Bronchial epithelial cell (primary cell): ENCODE data around the gene DRD2. TPM values are rescaled to one million over a fixed set of nuclear protein-coding genes. Genes with fewer than 3 reads are reported as not detected.

ENCODE experiments used
- DNase-seq: peaks from one replicate; pipeline ENCODE4 v3.0.0-alpha.2; 2010; ENCODE audit warnings: low read depth
- FAIRE-seq: peaks from 2 replicates; lab custom pipeline; 2011; peaks lifted over from hg19 to GRCh38; lab: Jason Lieb, UNC
- H3K27me3 ChIP-seq: 2 replicates; pipeline ENCODE4 v1.5.1; 2011; ENCODE audit warnings: low read length; ENCODE audit not compliant: control insufficient read depth, insufficient read depth
- H3K36me3 ChIP-seq: 2 replicates; pipeline ENCODE4 v1.5.1; 2011; ENCODE audit warnings: low read length; ENCODE audit not compliant: control insufficient read depth, insufficient read depth
- H3K4me3 ChIP-seq: 2 replicates; pipeline ENCODE4 v1.5.1; 2011; ENCODE audit warnings: mild to moderate bottlenecking, low read depth, low read length, control low read depth
- CTCF ChIP-seq: IDR thresholded peaks from 2 replicates; pipeline ENCODE4 v1.5.1; 2011; ENCODE audit warnings: mild to moderate bottlenecking, moderate library complexity, low read length, control low read depth, inconsistent platforms; ENCODE audit not compliant: insufficient read depth, severe bottlenecking
- total RNA-seq: library from RNA; depleted of rRNA; stranded (reverse); fragments of >200 nt; gene quantifications from 2 replicates; pipeline ENCODE4 v1.2.1, GENCODE V29; 2014

Gene DRD2
- total RNA-seq, 1 donor from 2014 or later = not detected

DNA sequence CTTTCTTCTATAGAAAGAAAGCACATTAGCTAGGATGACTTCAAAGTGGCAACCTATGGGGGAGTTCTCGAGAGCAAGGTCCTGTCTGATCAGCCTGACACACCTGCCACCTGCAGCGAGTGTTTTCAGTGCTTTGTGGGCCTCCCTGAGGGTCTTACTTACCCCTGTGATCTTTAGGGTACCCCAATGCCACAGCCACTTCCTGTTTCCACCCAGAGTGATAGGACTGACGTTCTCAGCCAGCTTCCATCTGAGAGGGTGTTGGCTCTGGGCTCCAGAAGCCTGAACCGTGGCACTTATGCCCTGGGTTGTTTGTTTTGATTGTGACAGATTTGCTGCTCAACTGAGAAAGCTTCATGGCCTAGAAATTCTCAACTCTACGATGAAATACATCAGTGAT, 109.3 kb downstream of the DRD2 start:
- Histone ChIP-seq H3K27me3 (no peaks in the 10 kb centered on the region), H3K36me3 (peaks cover 10% of the 10 kb centered on the region), H3K4me3 (no peak overlapping the region)
- DNase-seq (no peak), FAIRE-seq (no peak)
- no peak for TF ChIP-seq CTCF

DNA sequence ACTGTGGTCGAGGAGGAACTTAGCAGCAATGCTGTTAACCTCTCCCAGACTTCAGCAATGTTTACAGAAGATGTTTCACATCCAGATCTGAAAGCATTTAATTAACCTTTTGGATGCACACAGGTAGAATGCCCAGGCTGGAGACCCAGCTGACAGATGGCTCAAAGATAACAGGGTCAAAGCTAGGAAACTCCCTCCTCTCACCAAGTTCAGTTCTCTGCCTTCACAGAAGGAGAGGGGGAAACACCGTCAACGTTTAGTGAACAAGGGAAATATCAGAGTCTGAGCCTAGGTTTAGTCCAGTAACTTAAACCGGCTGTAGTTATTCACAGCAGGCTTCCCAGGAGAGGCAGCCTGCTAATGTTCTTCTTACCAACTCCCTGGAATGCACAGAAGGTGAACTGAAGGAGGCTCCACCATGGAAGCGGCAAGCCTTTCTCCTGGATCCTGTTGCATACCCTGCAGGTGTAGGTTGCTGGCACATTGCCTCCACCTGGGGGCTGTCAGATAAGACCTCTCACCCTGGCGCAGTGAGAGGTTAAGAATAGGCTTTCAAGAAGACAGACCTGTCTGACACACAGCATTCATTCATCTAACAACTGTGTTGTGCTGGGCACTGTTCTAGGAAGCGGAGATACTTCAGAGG, 111.1 kb downstream of the DRD2 start:
- H3K4me3 ChIP-seq = no peak overlapping the region
- peak; percentile 28 for FAIRE-seq
- no peak for TF ChIP-seq CTCF
- H3K27me3 ChIP-seq = no peaks in the 10 kb centered on the region
- peaks cover 14% of the 10 kb centered on the region for H3K36me3 ChIP-seq
- no peak for DNase-seq

- peaks cover 16% of the 10 kb centered on the region for H3K36me3 ChIP-seq
- FAIRE-seq (peak; percentile 50), DNase-seq (peak; percentile 38)
- TF ChIP-seq CTCF = no peak
- no peak overlapping the region for H3K4me3 ChIP-seq
- no peaks in the 10 kb centered on the region for H3K27me3 ChIP-seq
These were observed 111.8 kb downstream of the DRD2 start for GRCh38 chr11:113363406-113363805.

Other genes with a start within 250 kb of the DRD2 start
- gene TTC12, start 160.8 kb downstream of the DRD2 start, total RNA-seq = 12.9 and 32.1 TPM in 2 replicates
- gene ANKK1, start 87.6 kb downstream of the DRD2 start, total RNA-seq = 0.26 and 1.8 TPM in 2 replicates
- under 0.01 and 0.13 TPM in 2 replicates for gene TMPRSS5, start 230.9 kb upstream of the DRD2 start, total RNA-seq